ENCODE results near the gene ZNF367.

ZNF367 gene

GRCh38 chr9:96340707-96341106, 77.5 kb downstream of the ZNF367 start:
- no peak for TF ChIP-seq CTCF (IDR thresholded peaks at IDR 0.05; ENCODE audit: extremely low read depth, insufficient read depth, missing control alignments)
- DNase-seq (ENCODE audit: low spot score): no peak
- in situ Hi-C loops (cut with MboI; ENCODE audit: low pct_unique_long_range_greater_than_20kb, low sequenced_read_pairs, unreplicated experiment): no loop called here

- in situ Hi-C loops (cut with MboI; ENCODE audit: low pct_unique_long_range_greater_than_20kb, low sequenced_read_pairs, unreplicated experiment): no loop called here
- no peak for TF ChIP-seq CTCF (IDR thresholded peaks at IDR 0.05; ENCODE audit: extremely low read depth, insufficient read depth, missing control alignments)
- no peak for DNase-seq (ENCODE audit: low spot score)
Observed at GRCh38 chr9:96338299-96338698, 79.9 kb downstream of the ZNF367 start.
